Astrocyte (in vitro differentiated cells and primary cell): ENCODE measurements around the gene PCBP2. TPM values are rescaled to one million over a fixed set of nuclear protein-coding genes. Genes with fewer than 3 reads are reported as not detected.

Experiments used
- DNase-seq: peaks from one replicate; pipeline ENCODE4 v3.0.0-alpha.2; 2010; ENCODE audit warnings: low read depth
- FAIRE-seq: peaks from 2 replicates; lab custom pipeline; 2011; peaks lifted over from hg19 to GRCh38; lab: Jason Lieb, UNC
- H2AFZ ChIP-seq: 2 replicates; pipeline ENCODE4 v1.6.0; 2012; ENCODE audit warnings: low read depth, low read length, inconsistent platforms
- H3K27ac ChIP-seq: 2 replicates; pipeline ENCODE4 v1.5.1; 2011; ENCODE audit warnings: low read depth, low read length, inconsistent platforms
- H3K27me3 ChIP-seq: 2 replicates; pipeline ENCODE4 v1.6.0; 2011; ENCODE audit warnings: low read length, inconsistent platforms; ENCODE audit not compliant: insufficient read depth
- H3K36me3 ChIP-seq: 2 replicates; pipeline ENCODE4 v1.5.1; 2011; ENCODE audit warnings: low read length, inconsistent platforms; ENCODE audit not compliant: insufficient read depth
- H3K4me1 ChIP-seq: 2 replicates; pipeline ENCODE4 v1.5.1; 2011; ENCODE audit warnings: low read length, inconsistent platforms; ENCODE audit not compliant: insufficient read depth
- H3K4me2 ChIP-seq: 2 replicates; pipeline ENCODE4 v1.6.0; 2012; ENCODE audit warnings: low read length, inconsistent platforms
- H3K4me3 ChIP-seq: 2 replicates; pipeline ENCODE4 v1.5.1; 2011; ENCODE audit warnings: low read depth, mild to moderate bottlenecking, low read length, inconsistent platforms; ENCODE audit not compliant: insufficient read depth
- H3K79me2 ChIP-seq: 2 replicates; pipeline ENCODE4 v1.6.0; 2012; ENCODE audit warnings: mild to moderate bottlenecking, low read length, inconsistent platforms; ENCODE audit not compliant: insufficient read depth
- H3K9ac ChIP-seq: 2 replicates; pipeline ENCODE4 v1.6.0; 2012; ENCODE audit warnings: mild to moderate bottlenecking, low read length, inconsistent platforms
- H3K9me3 ChIP-seq: 2 replicates; pipeline ENCODE4 v1.5.1; 2012; ENCODE audit warnings: low read depth, mild to moderate bottlenecking, low read length, inconsistent platforms; ENCODE audit not compliant: insufficient read depth
- H4K20me1 ChIP-seq: 2 replicates; pipeline ENCODE4 v1.6.0; 2012; ENCODE audit warnings: low read length, inconsistent platforms; ENCODE audit not compliant: insufficient read depth
- H3K27ac Mint-ChIP-seq: one replicate; pipeline ENCODE4 v1.8.0; 2021; ENCODE audit warnings: mild to moderate bottlenecking, mixed read lengths; ENCODE audit not compliant: unreplicated experiment
- H3K27me3 Mint-ChIP-seq: one replicate; pipeline ENCODE4 v1.8.0; 2021; ENCODE audit warnings: low read depth, mixed read lengths; ENCODE audit not compliant: unreplicated experiment
- H3K36me3 Mint-ChIP-seq: one replicate; pipeline ENCODE4 v1.8.0; 2021; ENCODE audit warnings: low read depth, mixed read lengths; ENCODE audit not compliant: unreplicated experiment
- H3K4me1 Mint-ChIP-seq: one replicate; pipeline ENCODE4 v1.8.0; 2021; ENCODE audit warnings: low read depth, mixed read lengths; ENCODE audit not compliant: unreplicated experiment
- H3K4me3 Mint-ChIP-seq: one replicate; pipeline ENCODE4 v1.8.0; 2021; ENCODE audit warnings: mild to moderate bottlenecking, moderate library complexity, mixed read lengths; ENCODE audit not compliant: unreplicated experiment
- H3K9me3 Mint-ChIP-seq: one replicate; pipeline ENCODE4 v1.8.0; 2021; ENCODE audit warnings: mild to moderate bottlenecking, mixed read lengths; ENCODE audit not compliant: unreplicated experiment
- CTCF ChIP-seq: IDR thresholded peaks from 2 replicates; pipeline ENCODE4 v1.5.1; 2011; ENCODE audit warnings: low read depth, mild to moderate bottlenecking, inconsistent platforms, low read length, moderate library complexity; ENCODE audit not compliant: insufficient read depth
- EZH2 ChIP-seq: IDR thresholded peaks from 2 replicates; pipeline ENCODE4 v1.6.1; 2012; ENCODE audit warnings: mild to moderate bottlenecking, low read length, inconsistent platforms; ENCODE audit not compliant: insufficient read depth
- total RNA-seq: library from RNA; stranded (reverse); gene quantifications from 2 replicates; pipeline ENCODE4 v1.2.1, GENCODE V29; 2021

The PCBP2 gene
- total RNA-seq, 1 donor from 2014 or later = 733 TPM

- H3K36me3 Mint-ChIP-seq = peaks cover 13% of the 10 kb centered on the region
Observed at GRCh38 chr12:53513712-53514410, 62.0 kb downstream of the PCBP2 start.

GRCh38 chr12:53514628-53515290, 62.9 kb downstream of the PCBP2 start:
- FAIRE-seq = no peak

More at GRCh38 chr12:53513712-53514410, 62.0 kb downstream of the PCBP2 start:
- H3K4me2 ChIP-seq = no peak overlapping the region
- H3K27ac Mint-ChIP-seq = no peak overlapping the region
- H3K4me3 Mint-ChIP-seq = no peak overlapping the region
- no peak overlapping the region for H2AFZ ChIP-seq
- H3K4me1 ChIP-seq = no peaks in the 10 kb centered on the region
- H3K9me3 ChIP-seq = no peaks in the 10 kb centered on the region
- H3K9me3 Mint-ChIP-seq = no peaks in the 10 kb centered on the region
- peaks cover 50% of the 10 kb centered on the region for H3K36me3 ChIP-seq
- H3K79me2 ChIP-seq = no peaks in the 10 kb centered on the region
- FAIRE-seq (no peak), DNase-seq (no peak)
- H3K27me3 Mint-ChIP-seq = no peaks in the 10 kb centered on the region
- TF ChIP-seq CTCF (no peak), EZH2 (no peak)
- no peaks in the 10 kb centered on the region for H4K20me1 ChIP-seq
- no peak overlapping the region for H3K27ac ChIP-seq
- peaks cover 2% of the 10 kb centered on the region for H3K4me1 Mint-ChIP-seq
- no peak overlapping the region for H3K9ac ChIP-seq
- H3K27me3 ChIP-seq = no peaks in the 10 kb centered on the region
- H3K4me3 ChIP-seq = no peak overlapping the region

More at GRCh38 chr12:53514628-53515290, 62.9 kb downstream of the PCBP2 start:
- DNase-seq = no peak
- Histone ChIP-seq H3K4me1 (no peaks in the 10 kb centered on the region), H3K27ac (no peak overlapping the region), H3K4me2 (no peak overlapping the region), H3K4me3 (no peak overlapping the region), H3K79me2 (no peaks in the 10 kb centered on the region), H3K27me3 (no peaks in the 10 kb centered on the region), H3K36me3 (peaks cover 50% of the 10 kb centered on the region), H3K9me3 (no peaks in the 10 kb centered on the region), H2AFZ (no peak overlapping the region), H3K9ac (no peak overlapping the region), H4K20me1 (no peaks in the 10 kb centered on the region)
- Mint-ChIP-seq H3K27ac (no peak overlapping the region), H3K4me1 (peaks cover 2% of the 10 kb centered on the region), H3K36me3 (peaks cover 13% of the 10 kb centered on the region), H3K4me3 (no peak overlapping the region), H3K9me3 (no peaks in the 10 kb centered on the region), H3K27me3 (no peaks in the 10 kb centered on the region)
- TF ChIP-seq EZH2 = no peak
- TF ChIP-seq CTCF = no peak
